ENCODE results near the gene DUSP28.

- TF ChIP-seq CTCF (conservative IDR thresholded peaks at IDR 0.05) = no peak
- no peak for TF ChIP-seq EZH2 (IDR thresholded peaks at IDR 0.05; ENCODE audit: low read depth)
Observed at GRCh38 chr2:240611601-240612210, 51.5 kb downstream of the DUSP28 start.
